ENCODE results near the gene UBIAD1.
"Not testable (repeated sequence)": the region's sequence is repeated elsewhere in the genome, so short reads cannot be mapped to it uniquely, and the experiment has no call there.

The UBIAD1 gene

DNA sequence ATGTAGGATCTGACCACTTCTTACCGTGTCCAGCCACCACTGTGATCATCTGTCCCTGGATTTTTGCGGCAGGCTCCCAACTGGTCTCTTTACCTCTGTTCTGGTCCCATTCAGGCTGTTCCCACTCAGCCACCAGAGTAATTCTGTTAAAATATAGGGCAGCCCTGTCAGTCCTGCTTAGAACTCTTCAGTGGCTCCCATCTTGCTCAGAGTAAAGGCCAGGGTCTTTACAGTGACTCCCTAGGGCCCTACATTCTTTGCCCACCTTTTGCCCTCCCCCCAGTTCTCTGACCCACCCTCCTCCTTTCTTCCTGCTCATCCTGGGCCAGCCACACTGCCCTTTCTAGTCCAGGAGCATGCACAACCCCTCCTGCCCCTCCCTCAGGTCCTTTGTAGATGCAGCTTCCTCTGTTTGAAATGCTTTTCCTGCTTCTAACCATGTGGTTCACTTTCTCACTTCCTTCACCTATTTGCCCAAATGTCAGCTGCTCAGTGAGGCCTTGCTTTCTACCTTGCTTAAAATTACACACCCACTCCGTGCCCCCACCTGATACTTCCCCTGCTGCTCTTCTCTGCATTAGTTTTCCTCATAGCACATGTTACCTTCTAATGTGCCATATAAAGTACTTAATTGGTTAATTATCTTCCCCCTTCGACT, 7.8 kb downstream of the UBIAD1 start:
- DNase-seq: no peak

DNA sequence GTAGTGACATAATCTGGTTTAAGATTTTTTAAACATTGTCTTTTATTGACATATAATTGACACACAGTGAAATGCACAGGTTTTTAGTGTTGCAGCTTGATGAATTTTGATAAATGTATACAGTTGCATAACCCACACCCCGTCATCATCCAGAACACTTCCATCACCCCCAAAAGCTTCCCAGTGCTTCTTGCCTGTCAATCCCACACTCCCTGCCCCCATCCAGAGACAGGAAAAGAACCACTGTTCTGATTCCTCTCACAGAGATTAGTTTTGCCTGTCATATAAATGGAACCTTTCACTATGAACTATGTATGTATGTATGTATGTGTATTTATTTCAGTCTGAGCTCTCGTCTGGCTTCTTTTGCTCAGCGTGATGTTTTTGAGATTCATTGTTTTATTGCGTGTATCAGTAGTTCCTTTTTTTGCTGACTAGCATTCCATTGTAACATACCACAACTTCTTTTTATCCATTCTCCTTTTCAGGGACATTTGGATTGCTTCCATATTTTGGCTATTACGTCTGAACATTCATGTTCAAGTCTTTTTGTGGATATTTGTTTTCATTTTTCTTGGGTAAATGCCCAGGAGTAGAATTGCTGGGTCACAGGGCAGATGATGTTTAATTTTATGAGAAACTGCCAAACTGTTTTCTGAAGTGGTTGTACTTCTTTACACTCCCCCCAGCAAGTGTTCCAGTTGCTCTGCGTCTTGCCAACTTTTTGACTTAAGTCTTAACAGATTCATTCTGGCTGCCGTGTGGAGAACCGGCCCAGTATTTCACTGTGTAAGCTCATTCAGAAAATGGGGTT, 8.7 kb downstream of the UBIAD1 start:
- no peak for DNase-seq

DNA sequence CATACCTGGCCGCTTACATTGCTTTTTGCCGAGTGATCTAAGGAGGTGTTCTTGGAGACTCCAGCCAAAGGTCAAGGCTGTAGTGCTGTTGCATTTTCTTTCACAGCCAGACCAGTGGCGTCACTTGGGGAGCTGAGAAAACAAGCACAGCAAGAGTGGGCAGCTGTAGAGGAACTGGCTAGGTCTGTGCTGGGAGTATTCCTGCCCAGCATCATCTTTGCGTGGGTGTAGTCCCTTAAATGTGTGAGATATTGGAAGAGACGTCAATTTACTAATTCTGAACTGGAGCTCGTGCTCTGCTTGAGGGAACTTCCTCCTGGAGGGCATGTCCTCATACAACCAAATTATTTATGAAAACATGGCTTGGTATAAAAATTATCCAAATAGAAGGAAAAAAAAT, 10.2 kb downstream of the UBIAD1 start:
- no peak for DNase-seq

GRCh38 chr1:11284784-11285183, 11.8 kb downstream of the UBIAD1 start:
- no peak for DNase-seq

GRCh38 chr1:11285883-11286734, 13.1 kb downstream of the UBIAD1 start:
- no peak for DNase-seq

DNA sequence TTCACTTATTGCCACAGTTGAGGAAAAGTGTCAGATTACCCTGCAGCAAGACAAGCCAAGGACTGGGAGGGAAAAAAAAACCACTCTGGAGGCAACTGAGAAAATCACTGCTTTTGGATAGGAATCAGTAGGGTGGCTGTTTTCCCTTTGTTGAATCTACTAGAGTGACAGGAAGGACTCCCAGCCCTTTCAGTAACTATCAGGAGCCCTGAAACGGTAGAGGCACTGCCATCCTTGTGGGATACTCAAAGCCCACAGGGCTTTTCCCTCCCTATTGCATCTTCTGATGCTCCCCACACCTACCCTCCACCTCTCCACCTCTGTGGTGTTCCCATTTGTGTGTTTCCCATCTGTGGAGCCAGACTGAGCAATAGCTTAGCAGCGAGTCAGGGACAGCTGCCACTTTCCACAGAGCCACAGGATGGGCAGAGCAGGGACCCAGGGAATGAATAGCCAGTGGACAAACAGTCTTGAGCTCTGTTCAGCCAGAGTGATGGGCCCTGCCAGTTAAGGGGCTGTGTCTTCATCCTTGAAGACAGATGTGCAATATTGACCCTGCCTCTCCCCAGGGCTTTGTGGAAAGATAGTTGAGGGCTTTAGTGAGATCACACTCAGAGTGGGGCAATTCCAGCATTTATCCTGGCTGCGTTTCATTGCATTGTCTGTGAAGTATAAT, 13.9 kb downstream of the UBIAD1 start:
- DNase-seq: no peak

DNA sequence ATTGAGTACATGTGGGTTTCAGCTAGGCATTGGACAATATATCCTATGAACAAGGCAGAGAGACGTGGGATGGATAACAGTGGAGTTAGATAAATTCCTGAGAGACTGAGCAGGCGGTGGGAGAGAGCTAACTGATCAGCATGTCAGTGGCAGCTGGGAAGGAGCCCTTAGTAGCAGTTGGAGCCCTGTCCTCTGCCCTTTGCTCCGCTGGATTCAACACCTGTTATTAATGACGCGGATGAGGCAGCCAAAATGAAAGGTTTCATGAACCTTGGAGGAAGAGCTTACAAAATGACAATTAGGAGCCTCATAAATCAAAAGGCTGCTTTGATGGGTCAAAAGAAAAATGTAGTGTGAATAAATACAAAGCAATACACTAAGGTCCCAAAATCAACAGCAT, 16.1 kb downstream of the UBIAD1 start:
- DNase-seq: no peak

DNA sequence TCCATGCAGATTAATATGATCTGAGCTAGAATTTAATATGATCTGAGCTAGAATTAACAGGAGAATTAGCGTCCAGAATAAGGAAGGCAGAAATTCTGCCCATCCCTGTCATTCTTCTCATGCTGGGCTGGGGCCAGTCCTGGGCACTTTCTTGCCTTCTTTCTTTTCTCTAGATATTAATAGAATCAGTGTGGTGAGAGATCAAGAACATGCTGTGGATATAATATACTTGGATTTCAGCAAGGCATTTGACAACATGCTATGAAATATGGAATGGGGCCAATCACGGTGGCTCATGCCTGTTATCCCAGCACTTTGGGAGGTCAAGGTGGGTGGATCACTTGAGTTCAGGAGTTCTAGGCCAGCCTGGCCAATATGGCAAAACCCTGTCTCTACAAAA, 18.1 kb downstream of the UBIAD1 start:
- DNase-seq: no peak

GRCh38 chr1:11293856-11294255, 20.9 kb downstream of the UBIAD1 start:
- DNase-seq: no peak

GRCh38 chr1:11294951-11295350, 22.0 kb downstream of the UBIAD1 start:
- DNase-seq: no peak

- no peak for DNase-seq
These were observed 22.9 kb downstream of the UBIAD1 start for GRCh38 chr1:11295905-11296304.

- DNase-seq: not testable (repeated sequence)
These were observed 24.8 kb downstream of the UBIAD1 start for GRCh38 chr1:11297774-11298173.

DNA sequence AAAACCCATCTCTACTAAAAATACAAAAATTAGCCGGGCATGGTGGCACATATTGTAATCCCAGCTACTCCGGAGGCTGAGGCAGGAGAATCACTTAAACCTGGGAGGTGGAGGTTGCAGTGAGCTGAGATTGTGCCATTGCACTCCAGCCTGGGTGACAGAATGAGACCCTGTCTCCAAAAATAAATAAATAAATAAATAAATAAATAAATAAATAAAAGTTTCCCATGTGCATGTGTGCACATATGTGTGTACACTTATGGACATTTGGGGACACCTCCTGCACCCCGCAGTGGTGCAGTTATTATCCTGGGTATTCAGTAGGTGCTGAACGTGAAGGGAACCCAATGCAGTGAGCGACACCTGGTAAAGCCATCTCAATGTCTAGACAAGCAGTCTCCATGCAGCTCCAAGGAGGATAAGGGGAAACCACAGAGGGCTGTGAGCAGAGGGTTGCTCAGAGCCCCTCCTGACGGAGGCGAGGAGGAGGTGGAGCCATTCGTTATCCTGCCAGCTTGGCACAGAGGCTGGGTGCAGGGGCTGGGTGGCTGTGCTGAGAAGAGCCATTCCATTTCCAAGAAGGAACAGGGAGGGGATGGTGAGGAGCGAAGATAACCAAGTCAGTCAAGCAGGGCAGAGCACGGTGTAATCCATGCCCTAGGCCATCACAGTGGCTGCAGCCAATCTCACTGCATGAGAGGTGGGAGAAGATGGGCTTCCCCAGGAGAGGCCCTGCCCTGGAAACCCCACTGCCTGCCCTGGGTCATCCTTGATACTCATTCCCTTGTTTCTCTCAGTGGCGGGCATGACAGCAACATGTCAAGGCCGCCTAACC, 25.6 kb downstream of the UBIAD1 start:
- DNase-seq: no peak

DNA sequence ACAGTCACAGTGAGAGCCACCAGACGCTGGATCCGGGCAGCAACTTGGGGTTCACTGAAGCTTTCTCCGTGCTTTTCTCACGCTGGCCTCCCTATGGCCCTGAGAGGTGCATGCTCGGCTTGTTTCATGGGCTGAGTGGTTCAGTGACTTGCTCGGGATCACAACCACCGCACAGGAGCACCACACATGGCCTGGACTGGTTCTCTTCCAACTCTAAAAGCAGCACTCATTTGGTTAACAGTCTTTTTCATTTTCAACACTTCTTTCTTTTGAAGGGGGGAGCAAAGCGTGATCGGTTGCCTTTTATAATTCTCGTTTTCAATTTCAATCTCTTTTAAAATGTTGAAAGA, 26.2 kb downstream of the UBIAD1 start:
- no peak for DNase-seq

DNA sequence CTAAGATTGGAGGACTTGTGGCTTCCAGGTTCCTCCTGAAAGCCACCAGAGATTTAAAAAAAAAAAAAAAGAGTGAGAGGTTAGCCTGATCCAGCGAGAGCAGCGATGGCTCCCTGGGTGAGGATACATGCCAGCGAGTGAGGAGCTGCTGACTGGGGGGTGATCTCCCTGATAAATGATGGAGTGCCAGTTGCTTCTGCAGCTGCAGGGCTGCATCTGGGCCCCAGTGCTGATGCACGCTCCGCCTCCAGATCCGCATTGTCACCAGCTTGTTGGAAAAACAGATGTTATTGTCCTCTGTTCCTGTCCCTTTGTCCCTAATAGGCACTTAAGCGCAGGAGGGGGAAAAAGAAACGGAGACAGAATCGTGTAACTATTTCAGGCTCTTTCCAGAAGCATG, 28.6 kb downstream of the UBIAD1 start:
- DNase-seq: no peak

DNA sequence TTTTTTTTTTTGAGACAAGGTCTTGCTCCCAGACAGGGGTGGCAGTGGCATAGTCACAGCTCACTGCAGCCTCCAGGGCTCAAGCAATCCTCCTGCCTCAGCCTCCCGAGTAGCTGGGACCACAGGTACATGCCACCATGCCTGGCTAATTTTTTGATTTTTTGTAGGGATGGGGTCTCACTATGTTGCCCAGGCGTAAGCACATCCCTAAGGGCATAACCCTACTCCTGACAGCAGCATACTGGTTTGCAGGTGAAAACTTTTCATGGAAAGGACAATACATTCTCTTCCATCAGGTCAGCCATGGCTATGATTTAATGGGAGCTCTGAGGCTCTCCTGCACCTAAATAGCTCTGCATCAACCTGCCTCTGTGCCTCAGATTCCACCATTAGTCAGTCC, 29.4 kb downstream of the UBIAD1 start:
- no peak for DNase-seq

- not testable (repeated sequence) for DNase-seq
These were observed 32.5 kb downstream of the UBIAD1 start for GRCh38 chr1:11305516-11305915.

DNA sequence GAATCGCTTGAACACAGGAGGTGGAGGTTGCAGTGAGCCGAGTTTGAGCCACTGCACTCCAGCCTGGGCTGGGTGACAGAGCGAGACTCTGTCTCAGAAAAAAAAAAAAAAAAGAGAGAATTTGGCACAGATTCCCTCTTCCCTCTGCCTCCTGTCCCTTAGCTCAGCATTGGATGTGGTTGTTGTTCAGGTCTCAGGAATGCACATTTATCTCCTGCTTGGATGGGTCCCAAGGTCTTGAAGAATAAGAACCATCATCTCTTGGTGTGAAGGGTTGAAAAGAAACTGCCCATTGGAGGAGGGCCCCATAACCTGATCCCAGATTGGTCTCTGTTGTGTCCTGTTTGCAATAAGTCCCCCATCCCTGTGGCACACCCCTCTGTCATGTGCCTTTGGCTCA, 34.9 kb downstream of the UBIAD1 start:
- no peak for DNase-seq

- DNase-seq: no peak
These were observed 35.8 kb downstream of the UBIAD1 start for GRCh38 chr1:11308699-11309224.

DNA sequence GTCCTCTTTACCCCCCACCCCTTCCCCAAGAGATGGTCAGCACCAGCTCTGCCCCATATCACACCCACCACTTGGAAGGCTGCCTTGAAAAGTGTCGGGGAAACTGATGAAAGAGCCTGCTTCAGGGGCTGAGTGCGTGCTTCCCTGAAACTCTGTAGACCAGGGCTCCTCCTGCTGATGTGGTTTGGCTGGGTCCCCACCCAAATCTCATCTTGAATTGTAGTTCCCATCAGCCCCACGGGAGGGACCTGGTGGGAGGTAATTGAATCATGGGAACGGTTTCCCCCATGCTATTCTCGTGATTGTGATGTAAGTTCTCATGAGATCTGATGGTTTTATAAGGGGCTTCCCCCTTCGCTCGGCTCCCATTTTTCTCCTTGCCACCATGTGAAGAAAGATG, 36.4 kb downstream of the UBIAD1 start:
- DNase-seq: no peak

DNA sequence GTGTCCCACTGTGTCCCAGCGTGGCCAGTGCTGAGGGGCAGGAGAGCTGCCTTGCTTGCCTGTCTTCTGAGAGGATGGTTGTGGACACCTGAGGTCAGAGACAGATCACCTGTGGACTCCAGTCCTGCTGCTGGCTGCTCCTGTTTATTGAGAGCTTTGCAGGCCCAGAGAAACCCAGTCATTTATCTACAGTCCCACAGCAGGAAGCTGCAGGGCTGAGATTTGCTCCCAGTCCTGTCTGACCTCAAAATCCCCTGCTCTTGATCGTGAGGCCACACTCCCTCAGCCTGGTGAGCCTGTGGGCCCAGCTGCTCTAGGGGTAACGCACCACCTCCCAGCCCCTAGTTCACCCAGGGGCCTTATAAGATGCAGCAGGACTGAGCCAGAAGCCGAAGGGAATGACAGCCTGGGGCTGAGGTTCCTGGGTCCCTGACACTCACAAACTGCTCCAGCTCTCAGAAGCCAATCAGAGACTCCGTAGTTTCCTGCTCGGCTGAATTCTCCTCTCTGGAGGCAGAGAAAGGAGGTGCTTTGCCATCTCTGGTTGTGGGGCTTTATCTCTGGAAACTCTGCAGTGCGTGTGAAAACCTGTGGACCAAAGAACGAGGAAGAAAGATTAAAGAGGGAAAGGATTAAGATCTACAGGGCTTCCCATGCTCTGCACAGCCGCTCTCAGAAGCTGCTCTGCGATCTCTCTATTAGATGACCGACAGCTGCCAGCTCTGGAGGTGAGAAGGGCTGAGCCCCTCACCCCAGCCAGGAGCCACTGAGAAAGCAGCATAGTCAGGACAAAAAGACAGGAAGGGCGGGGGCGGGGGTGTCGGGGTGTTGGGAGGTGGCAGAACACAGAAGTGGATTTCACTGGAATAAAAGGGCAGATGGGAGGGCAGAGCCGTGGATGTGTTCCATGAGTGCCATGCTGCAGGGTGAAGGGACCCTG, 39.1 kb downstream of the UBIAD1 start:
- no peak for DNase-seq
